OCI-LY1 (cell line): ENCODE data around the gene PSEN1.
"Not testable (repeated sequence)": the region's sequence is repeated elsewhere in the genome, so short reads cannot be mapped to it uniquely, and the experiment has no call there.

Experiments used
- H2AFZ ChIP-seq: fragments of 200-600 bp; sonication (generic), shearing (Covaris generic); 2 replicates; pipeline ENCODE4 v1.6.0; 2014; ENCODE audit warnings: antibody characterized with exemption, mild to moderate bottlenecking, low read length
- H3F3A ChIP-seq: fragments of 200-600 bp; sonication (generic), shearing (Covaris generic); 2 replicates; pipeline ENCODE4 v1.6.0; 2014; ENCODE audit warnings: mild to moderate bottlenecking, antibody characterized with exemption, low read length, moderate library complexity; ENCODE audit not compliant: insufficient read depth
- H3K27ac ChIP-seq: fragments of 200-600 bp; sonication (generic); 2 replicates; pipeline ENCODE4 v1.5.1; 2014; ENCODE audit warnings: low read length, mixed run types, mild to moderate bottlenecking, low read depth; ENCODE audit not compliant: poor library complexity, severe bottlenecking
- H3K27me3 ChIP-seq: fragments of 200-600 bp; sonication (generic); 2 replicates; pipeline ENCODE4 v1.6.0; 2014; ENCODE audit warnings: antibody characterized with exemption, mild to moderate bottlenecking, low read length, moderate library complexity; ENCODE audit not compliant: insufficient read depth
- H3K36me3 ChIP-seq: fragments of 200-600 bp; sonication (generic); 2 replicates; pipeline ENCODE4 v1.6.1; 2014; ENCODE audit warnings: mild to moderate bottlenecking, antibody characterized with exemption, low read length, moderate library complexity, mixed read lengths; ENCODE audit not compliant: insufficient read depth
- H3K4me1 ChIP-seq: fragments of 200-600 bp; sonication (generic); 2 replicates; pipeline ENCODE4 v1.5.1; 2014; ENCODE audit warnings: mild to moderate bottlenecking, low read length, moderate library complexity; ENCODE audit not compliant: insufficient read depth, severe bottlenecking
- H3K4me2 ChIP-seq: fragments of 200-600 bp; sonication (generic), shearing (Covaris generic); 2 replicates; pipeline ENCODE4 v1.6.1; 2014; ENCODE audit warnings: low read length
- H3K4me3 ChIP-seq: fragments of 200-600 bp; sonication (generic); 2 replicates; pipeline ENCODE4 v1.5.1; 2014; ENCODE audit warnings: low read length, low read depth, mild to moderate bottlenecking, mixed read lengths; ENCODE audit not compliant: poor library complexity, severe bottlenecking
- H3K79me2 ChIP-seq: fragments of 200-600 bp; shearing (Covaris generic); 2 replicates; pipeline ENCODE4 v1.6.1; 2016; ENCODE audit warnings: mixed run types, low read length, mixed read lengths; ENCODE audit not compliant: insufficient read depth
- H3K9ac ChIP-seq: fragments of 200-600 bp; sonication (generic), shearing (Covaris generic); 2 replicates; pipeline ENCODE4 v1.6.1; 2014; ENCODE audit warnings: mild to moderate bottlenecking, low read length, mixed read lengths
- H3K9me2 ChIP-seq: fragments of 200-600 bp; sonication (generic), shearing (Covaris generic); 2 replicates; pipeline ENCODE4 v1.6.1; 2014; ENCODE audit warnings: low read depth, mild to moderate bottlenecking, low read length, mixed read lengths
- H3K9me3 ChIP-seq: fragments of 200-600 bp; shearing (Covaris generic); 2 replicates; pipeline ENCODE4 v1.6.1; 2014; ENCODE audit warnings: low read length, mixed read lengths
- H4K20me1 ChIP-seq: fragments of 200-600 bp; sonication (generic), shearing (Covaris generic); 2 replicates; pipeline ENCODE4 v1.6.0; 2016; ENCODE audit warnings: mild to moderate bottlenecking, low read length; ENCODE audit not compliant: insufficient read depth
- EZH2 ChIP-seq: fragments of 200-600 bp; sonication (generic), shearing (Covaris generic); IDR thresholded peaks from 2 replicates; pipeline ENCODE4 v1.8.0; 2017; ENCODE audit warnings: borderline replicate concordance, mixed run types, mild to moderate bottlenecking, antibody characterized with exemption, low read length, moderate library complexity, mixed read lengths
- TF ChIP-seq, protein P1 (sequence below): fragments of 200-600 bp; sonication (generic), shearing (Covaris generic); IDR thresholded peaks from 2 replicates; pipeline ENCODE4 v1.5.1; 2017; ENCODE audit warnings: mild to moderate bottlenecking, antibody characterized with exemption, low read length, moderate library complexity, mixed read lengths

Gene PSEN1

DNA sequence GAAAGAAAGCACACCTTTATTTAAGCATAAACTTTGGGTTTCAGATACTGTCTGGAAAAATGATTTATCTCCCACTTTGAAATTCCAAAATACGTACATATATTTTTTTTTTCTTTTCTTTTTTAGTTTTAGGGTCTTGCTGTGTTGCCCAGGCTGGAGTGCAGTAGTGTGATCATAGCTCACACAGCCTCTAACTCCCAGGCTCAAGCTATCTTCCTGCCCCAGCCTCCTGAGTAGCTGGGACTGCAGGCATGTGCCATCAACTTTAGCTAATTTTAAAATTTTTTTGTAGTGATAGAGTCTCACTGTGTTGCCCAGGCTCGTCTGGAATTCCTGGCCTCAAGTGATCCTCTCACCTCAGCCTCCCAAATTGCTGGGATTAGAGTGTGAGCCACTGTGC, 55.1 kb downstream of the PSEN1 start:
- no peak overlapping the region for H2AFZ ChIP-seq
- H3K4me3 ChIP-seq: no peak overlapping the region
- no peak overlapping the region for H3K4me2 ChIP-seq
- H3K9me2 ChIP-seq: no peaks in the 10 kb centered on the region
- H3K9ac ChIP-seq: no peak overlapping the region
- no peak for TF ChIP-seq EZH2
- TF ChIP-seq, protein P1, sequence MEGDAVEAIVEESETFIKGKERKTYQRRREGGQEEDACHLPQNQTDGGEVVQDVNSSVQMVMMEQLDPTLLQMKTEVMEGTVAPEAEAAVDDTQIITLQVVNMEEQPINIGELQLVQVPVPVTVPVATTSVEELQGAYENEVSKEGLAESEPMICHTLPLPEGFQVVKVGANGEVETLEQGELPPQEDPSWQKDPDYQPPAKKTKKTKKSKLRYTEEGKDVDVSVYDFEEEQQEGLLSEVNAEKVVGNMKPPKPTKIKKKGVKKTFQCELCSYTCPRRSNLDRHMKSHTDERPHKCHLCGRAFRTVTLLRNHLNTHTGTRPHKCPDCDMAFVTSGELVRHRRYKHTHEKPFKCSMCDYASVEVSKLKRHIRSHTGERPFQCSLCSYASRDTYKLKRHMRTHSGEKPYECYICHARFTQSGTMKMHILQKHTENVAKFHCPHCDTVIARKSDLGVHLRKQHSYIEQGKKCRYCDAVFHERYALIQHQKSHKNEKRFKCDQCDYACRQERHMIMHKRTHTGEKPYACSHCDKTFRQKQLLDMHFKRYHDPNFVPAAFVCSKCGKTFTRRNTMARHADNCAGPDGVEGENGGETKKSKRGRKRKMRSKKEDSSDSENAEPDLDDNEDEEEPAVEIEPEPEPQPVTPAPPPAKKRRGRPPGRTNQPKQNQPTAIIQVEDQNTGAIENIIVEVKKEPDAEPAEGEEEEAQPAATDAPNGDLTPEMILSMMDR: no peak
- no peaks in the 10 kb centered on the region for H3K27me3 ChIP-seq
- H3K79me2 ChIP-seq: no peaks in the 10 kb centered on the region
- H4K20me1 ChIP-seq: no peaks in the 10 kb centered on the region
- H3K27ac ChIP-seq: no peak overlapping the region
- peaks cover 3% of the 10 kb centered on the region; the same call in 1 of the 2 replicates for H3F3A ChIP-seq
- H3K4me1 ChIP-seq: no peaks in the 10 kb centered on the region
- peaks cover 58% of the 10 kb centered on the region for H3K36me3 ChIP-seq
- no peaks in the 10 kb centered on the region for H3K9me3 ChIP-seq

DNA sequence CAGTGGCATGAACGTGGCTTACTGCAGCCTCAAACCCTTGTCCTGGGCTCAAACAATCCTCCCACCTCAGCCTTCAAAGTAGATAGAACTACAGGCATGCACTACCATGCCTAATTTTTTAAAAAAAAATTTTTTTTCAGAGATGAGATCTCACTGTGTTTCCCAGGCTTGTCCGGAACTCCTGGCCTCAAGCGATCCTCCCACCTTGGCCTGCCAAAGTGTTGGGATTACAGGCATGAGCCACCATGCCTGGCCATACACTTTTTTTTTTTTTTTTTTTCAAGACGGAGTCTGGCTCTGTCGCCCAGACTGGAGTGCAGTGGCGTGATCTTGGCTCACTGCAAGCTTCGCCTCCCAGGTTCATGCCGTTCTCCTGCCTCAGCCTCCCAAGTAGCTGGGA, 58.0 kb downstream of the PSEN1 start:
- H3F3A ChIP-seq, H3K4me2 ChIP-seq, H3K79me2 ChIP-seq, H3K27me3 ChIP-seq, H3K27ac ChIP-seq, H2AFZ ChIP-seq, H3K9ac ChIP-seq, H4K20me1 ChIP-seq, H3K9me2 ChIP-seq, H3K9me3 ChIP-seq, H3K4me1 ChIP-seq, H3K4me3 ChIP-seq: not testable (repeated sequence)
- H3K36me3 ChIP-seq: peaks cover 52% of the 10 kb centered on the region

DNA sequence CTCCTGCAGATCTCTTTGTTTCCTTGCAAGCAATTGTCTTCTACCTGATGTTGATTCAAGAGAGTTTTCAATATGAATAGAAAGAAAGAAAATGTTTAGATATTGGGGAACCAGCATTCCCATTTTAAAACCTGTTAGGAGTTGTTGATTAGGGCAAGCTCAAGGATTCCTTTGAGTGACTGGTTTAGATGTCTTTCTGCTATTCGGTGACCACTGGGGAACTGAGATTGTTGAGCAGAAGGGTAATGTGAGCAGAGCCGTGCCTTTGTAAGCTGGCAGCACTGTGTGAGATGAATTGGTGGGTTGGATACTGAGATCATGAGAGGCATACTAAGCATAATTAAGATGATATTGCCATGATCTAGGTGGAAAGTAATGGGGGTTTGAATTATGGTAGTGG, 61.9 kb downstream of the PSEN1 start:
- no peak overlapping the region for H3K9ac ChIP-seq
- TF ChIP-seq, protein P1: no peak
- no peak for TF ChIP-seq EZH2
- no peaks in the 10 kb centered on the region for H3F3A ChIP-seq
- no peak overlapping the region for H3K4me2 ChIP-seq
- peaks cover 42% of the 10 kb centered on the region for H3K36me3 ChIP-seq
- H4K20me1 ChIP-seq: no peaks in the 10 kb centered on the region
- H3K4me3 ChIP-seq: no peak overlapping the region
- H3K4me1 ChIP-seq: no peaks in the 10 kb centered on the region
- no peaks in the 10 kb centered on the region for H3K27me3 ChIP-seq
- no peaks in the 10 kb centered on the region for H3K79me2 ChIP-seq
- no peaks in the 10 kb centered on the region for H3K9me3 ChIP-seq
- no peak overlapping the region for H2AFZ ChIP-seq
- no peaks in the 10 kb centered on the region for H3K9me2 ChIP-seq
- no peak overlapping the region for H3K27ac ChIP-seq

DNA sequence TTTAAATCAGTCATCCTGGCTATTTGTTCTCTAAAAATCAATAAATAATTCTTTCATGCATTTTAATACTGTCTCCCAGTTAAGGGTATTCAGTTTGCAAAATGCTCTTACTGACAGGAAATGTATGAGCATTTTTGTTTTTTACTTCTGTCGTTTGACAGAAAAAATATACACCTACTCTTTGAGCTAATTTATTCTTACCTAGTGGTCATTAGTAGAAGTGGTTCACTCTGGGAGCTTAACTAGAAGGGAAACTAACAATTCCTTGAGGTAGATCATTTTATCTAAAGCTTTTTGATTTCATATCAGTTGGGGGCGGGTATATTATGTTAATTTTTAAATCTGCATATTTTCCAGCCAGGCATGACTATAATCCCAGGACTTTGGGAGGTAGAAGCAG, 67.2 kb downstream of the PSEN1 start:
- Histone ChIP-seq H3K4me1 (no peaks in the 10 kb centered on the region), H3K9ac (no peak overlapping the region), H3K79me2 (no peaks in the 10 kb centered on the region), H3K9me3 (peaks cover 12% of the 10 kb centered on the region), H4K20me1 (no peaks in the 10 kb centered on the region), H3K27ac (no peak overlapping the region), H3K27me3 (no peaks in the 10 kb centered on the region), H3K4me3 (no peak overlapping the region), H3K4me2 (no peak overlapping the region), H3F3A (no peaks in the 10 kb centered on the region), H3K9me2 (no peaks in the 10 kb centered on the region), H3K36me3 (peaks cover 47% of the 10 kb centered on the region), H2AFZ (no peak overlapping the region)
- no peak for TF ChIP-seq EZH2
- TF ChIP-seq, protein P1: no peak
